ENCODE measurements around the gene GOLGA6L9.
"Not testable (repeated sequence)": the region's sequence is repeated elsewhere in the genome, so short reads cannot be mapped to it uniquely, and the experiment has no call there.

The GOLGA6L9 gene, protein sequence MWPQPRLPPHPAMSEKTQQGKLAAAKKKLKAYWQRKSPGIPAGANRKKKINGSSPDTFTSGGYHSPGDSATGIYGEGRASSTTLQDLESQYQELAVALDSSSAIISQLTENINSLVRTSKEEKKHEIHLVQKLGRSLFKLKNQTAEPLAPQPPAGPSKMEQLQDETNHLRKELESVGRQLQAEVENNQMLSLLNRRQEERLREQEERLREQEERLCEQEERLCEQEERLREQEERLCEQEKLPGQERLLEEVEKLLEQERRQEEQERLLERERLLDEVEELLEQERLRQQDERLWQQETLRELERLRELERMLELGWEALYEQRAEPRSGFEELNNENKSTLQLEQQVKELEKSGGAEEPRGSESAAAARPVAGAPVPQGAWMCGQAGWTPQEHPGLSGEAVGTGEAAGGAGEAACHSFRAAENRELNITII

DNA sequence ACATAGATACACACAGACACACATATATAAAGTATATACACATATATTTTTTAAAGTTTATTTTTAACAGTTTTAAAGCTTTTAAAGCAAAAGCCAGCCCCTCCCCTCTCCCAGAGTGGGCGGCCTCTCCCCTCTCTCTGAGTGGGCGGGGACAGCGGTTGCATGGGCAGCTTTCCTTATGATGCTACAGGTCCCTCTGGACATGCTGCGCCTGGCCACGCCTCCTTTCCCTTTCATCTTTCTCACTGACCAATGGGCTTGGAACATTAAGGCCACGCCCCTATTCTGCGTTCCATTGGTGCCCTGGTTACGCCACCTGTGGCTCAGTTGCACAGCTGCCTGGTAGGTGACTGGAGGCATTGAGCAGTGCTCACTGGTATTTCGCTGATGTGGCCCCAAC lies at the start of gene GOLGA6L9:
Gene GOLGA6L9, plus strand, starts transcription at position 124 of the 400 bp plus-strand sequence. Its CDS starts 264 bp downstream, at position 388.
- not testable (repeated sequence) for DNase-seq (ENCODE audit: low read depth in 4 of 4, low spot score in 1 of 4)

DNA sequence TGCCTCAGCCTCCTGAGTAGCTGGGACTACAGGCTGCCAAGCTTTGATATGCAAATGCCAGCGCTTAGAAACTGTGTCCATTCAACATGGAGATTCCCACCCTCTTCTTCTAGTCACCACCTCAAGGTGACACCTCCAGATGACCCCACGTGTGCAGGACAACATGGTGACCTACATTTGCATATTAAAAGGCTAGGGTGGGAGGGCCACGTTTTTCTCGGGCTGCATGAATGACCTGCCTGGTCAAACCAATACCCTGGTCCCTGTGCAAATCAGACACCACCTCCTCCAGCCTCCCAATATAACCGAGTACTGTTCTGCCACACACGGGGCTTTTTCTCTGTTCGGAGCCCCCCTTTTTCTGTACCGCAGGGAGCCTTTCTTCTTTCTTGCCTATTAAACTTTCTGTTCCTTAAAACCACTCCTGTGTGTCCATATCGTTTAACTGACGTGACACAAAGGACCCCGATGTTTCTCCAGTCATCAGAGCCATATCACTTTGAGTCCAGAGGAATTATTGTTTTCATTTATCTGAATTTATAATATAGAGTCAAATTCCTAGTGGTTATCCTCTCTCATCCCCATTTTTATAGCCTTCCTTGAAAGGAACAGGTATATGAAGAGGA lies 48.2 kb upstream of the GOLGA6L9 start:
- DNase-seq (ENCODE audit: low read depth in 4 of 4, low spot score in 1 of 4): not testable (repeated sequence)

GRCh38 chr15:82387209-82387608 lies 42.4 kb upstream of the GOLGA6L9 start:
- DNase-seq (ENCODE audit: low read depth in 4 of 4, low spot score in 1 of 4): not testable (repeated sequence)

DNA sequence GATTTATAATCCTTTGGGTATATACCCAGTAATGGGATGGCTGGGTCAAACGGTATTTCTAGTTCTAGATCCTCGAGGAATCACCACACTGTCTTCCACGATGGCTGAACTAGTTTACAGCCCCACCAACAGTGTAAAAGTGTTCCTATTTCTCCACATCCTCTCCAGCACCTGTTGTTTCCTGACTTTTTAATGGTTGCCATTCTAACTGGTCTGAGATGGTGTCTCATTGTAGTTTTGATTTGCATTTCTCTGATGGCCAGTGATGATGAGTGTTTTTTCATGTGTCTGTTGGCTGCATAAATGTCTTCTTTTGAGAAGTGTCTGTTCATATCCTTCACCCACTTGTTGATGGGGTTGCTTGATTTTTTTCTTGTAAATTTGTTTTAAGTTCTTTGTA lies 39.5 kb upstream of the GOLGA6L9 start:
- not testable (repeated sequence) for DNase-seq (ENCODE audit: low read depth in 4 of 4, low spot score in 1 of 4)

- DNase-seq (ENCODE audit: low read depth in 4 of 4, low spot score in 1 of 4): not testable (repeated sequence)
These were observed 37.5 kb upstream of the GOLGA6L9 start for GRCh38 chr15:82392077-82392476.

DNA sequence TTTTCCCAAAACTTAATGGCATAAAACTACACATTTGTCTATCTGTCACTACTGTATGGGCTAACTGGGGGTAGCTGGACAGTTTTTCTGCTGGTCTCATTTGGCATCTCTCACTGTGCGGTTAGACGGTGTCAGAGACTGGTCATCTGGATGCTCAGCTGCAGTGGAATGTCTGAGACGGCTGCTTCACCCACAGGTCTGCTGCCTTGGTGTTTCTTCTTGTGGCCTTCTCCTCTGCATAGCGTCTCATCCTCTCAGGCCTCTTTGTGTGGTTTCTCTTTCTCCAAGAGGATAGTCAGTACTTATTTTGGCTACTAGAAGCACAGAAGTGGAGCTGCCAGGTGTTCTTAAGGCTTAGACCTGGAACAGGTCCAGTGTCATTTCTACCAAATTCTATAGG lies 35.9 kb upstream of the GOLGA6L9 start:
- no peak for DNase-seq (ENCODE audit: low read depth in 4 of 4, low spot score in 1 of 4)

- DNase-seq (ENCODE audit: low read depth in 4 of 4, low spot score in 1 of 4): not testable (repeated sequence)
These were observed 33.8 kb upstream of the GOLGA6L9 start for GRCh38 chr15:82395788-82396187.

- DNase-seq (ENCODE audit: low read depth in 4 of 4, low spot score in 1 of 4): no peak
These were observed 31.8 kb upstream of the GOLGA6L9 start for GRCh38 chr15:82397817-82398216.

GRCh38 chr15:82398785-82399184 lies 30.8 kb upstream of the GOLGA6L9 start:
- DNase-seq (ENCODE audit: low read depth in 4 of 4, low spot score in 1 of 4): no peak

- DNase-seq (ENCODE audit: low read depth in 4 of 4, low spot score in 1 of 4): not testable (repeated sequence)
These were observed 30.1 kb upstream of the GOLGA6L9 start for GRCh38 chr15:82399366-82400103.

- DNase-seq (ENCODE audit: low read depth in 4 of 4, low spot score in 1 of 4): not testable (repeated sequence)
These were observed 27.7 kb upstream of the GOLGA6L9 start for GRCh38 chr15:82401918-82402317.

GRCh38 chr15:82402341-82402740 lies 27.3 kb upstream of the GOLGA6L9 start:
- not testable (repeated sequence) for DNase-seq (ENCODE audit: low read depth in 4 of 4, low spot score in 1 of 4)

GRCh38 chr15:82406211-82406610 lies 23.4 kb upstream of the GOLGA6L9 start:
- DNase-seq (ENCODE audit: low read depth in 4 of 4, low spot score in 1 of 4): not testable (repeated sequence)

- DNase-seq (ENCODE audit: low read depth in 4 of 4, low spot score in 1 of 4): not testable (repeated sequence)
These were observed 19.3 kb upstream of the GOLGA6L9 start for GRCh38 chr15:82410306-82410705.

DNA sequence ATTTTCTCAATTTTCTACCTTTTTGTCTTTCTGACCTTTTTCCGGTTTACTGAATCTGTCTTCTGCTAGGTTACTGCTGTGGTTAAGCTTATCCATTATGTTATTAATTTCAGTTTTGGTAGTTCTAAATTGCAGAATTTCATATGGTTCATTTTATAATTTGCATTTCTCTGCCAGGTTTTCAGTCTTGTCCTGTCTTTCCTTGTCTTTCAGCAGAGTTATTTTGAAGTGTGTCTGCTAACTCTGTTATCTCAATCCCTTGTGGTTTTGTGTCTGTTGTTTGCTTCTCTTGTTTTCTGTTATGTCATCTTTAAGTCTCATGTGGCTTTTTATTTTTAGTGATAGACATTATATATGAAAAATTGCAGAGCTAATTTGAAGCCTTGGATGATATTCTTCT lies 18.0 kb upstream of the GOLGA6L9 start:
- DNase-seq (ENCODE audit: low read depth in 4 of 4, low spot score in 1 of 4): not testable (repeated sequence)

DNA sequence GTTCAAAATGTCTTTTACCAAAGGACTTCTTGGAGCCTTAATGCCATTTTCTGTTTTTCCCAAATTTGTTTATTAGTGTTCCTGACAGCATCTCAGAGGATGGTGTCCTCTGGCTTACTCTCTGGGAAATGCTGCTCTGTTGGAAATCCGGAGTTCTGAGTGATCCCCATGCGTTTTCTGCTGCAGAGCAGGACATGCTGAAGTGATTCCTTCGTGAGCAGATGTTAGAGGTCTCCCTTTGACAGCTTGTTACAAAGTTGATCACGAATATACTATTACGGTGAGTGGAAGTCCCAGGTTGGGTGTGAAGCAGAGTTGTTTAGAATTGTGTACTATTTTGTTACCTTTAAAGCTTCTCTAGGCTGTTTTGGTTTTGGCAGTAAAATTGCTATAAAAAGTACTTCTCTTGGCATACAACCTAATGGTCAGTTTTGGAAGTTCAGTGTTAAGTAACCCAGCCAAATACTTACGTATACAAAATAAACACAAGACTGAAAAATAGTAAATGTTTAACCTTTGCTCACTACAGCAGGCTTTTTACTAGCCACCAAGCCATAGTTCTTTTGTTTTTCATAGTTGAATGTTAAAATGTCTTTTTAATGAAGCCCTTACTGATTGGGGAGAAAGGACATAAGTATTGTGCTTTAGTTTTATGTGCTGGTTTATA lies 15.0 kb upstream of the GOLGA6L9 start:
- not testable (repeated sequence) for DNase-seq (ENCODE audit: low read depth in 4 of 4, low spot score in 1 of 4)

- not testable (repeated sequence) for DNase-seq (ENCODE audit: low read depth in 4 of 4, low spot score in 1 of 4)
These were observed 9.1 kb upstream of the GOLGA6L9 start for GRCh38 chr15:82420516-82420915.

DNA sequence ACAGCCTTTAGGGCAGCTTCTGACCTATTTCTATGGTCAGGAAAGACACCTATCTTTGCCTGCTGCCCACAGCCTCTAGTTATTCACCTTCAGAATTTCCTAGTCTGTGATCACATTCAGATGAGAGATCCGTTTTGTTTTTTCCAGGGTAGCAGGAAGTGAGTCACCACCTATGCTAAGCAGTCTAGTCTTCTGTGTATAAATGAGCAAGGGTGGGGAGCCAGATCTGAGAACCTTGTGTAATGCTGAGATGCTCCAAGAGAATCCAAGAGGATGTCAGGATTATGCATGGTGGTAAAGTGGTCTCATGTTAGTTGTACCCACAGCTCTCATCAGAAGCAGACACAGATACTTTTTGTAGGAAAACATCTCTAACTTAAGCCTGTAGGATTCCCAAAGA lies 8.7 kb upstream of the GOLGA6L9 start:
- DNase-seq (ENCODE audit: low read depth in 4 of 4, low spot score in 1 of 4): not testable (repeated sequence)

DNA sequence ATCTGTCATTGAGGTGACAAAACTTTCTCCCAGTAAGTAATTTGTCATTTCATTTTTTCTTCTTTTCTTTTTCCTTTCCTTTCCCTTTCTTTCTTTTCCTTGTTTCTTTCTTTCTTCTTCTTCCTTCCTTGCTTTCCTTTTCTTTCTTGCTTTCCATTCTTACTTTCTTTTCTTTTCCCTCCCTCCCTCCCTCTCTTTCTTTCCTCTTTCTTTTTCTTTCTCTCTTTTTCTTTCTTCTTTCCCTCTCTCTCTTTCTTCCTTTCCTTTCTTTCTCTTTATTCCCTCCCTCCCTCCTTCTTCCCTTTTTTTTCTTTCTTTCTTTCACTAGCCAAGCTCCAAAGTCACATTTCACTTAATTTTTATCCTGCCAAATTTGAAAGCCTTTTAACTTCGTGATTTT lies 2.5 kb upstream of the GOLGA6L9 start:
- not testable (repeated sequence) for DNase-seq (ENCODE audit: low read depth in 4 of 4, low spot score in 1 of 4)

DNA sequence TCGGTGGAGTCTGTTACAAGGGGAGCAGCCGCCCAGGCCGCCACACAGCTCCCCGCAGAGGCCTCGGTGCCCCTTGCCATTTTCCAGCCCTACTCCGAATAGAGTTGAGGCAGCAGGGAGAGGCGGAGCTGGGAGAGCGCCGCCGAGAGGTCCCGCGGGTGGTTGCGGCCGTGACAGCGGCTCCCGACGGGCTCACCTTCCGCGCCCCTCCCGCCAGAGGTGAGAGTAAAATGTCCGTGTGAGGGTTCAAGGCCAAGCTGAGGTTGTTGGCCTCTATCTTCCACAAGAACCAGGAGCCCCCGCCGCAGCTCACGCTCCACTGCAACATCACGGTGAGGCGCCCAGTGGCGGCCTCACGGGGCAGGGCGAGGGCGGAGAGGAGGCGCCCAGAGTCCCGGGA lies 15.8 kb downstream of the GOLGA6L9 start:
- DNase-seq (ENCODE audit: low read depth in 4 of 4, low spot score in 1 of 4): peak in 1 of 4 experiments; percentile 18

DNA sequence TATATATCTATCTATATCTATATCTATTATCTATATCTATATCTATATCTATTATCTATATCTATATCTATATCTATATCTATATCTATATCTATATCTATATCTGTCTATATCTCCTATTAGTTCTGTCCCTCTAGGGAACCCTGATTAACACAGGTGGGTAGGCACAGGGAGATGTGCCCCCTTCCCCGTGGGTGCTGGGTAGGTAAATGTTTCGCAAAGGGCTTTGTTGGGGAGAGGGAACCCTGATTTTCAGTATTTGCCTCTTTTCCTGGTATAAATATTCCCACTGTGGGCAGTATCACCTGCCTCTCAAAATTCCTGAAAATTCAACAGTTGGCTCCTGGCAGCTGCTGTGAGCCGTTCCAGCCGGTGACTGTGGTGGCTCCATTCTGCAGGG lies 27.7 kb downstream of the GOLGA6L9 start:
- DNase-seq (ENCODE audit: low read depth in 4 of 4, low spot score in 1 of 4): not testable (repeated sequence)
